HG03025 (cell line): Measurements from ENCODE around the gene ACADSB.

Experiments
- ATAC-seq: cut with Tn5 transposase; IDR thresholded peaks from one replicate; pipeline ENCODE4 v1.9.1; 2021; ENCODE audit warnings: mild to moderate bottlenecking, moderate library complexity; ENCODE audit not compliant: unreplicated experiment, low FRiP score

Gene ACADSB

GRCh38 chr10:123092635-123093414 lies 84.0 kb downstream of the ACADSB start:
- no peak for ATAC-seq

- ATAC-seq = no peak
These were observed 84.7 kb downstream of the ACADSB start for GRCh38 chr10:123093489-123093888.

DNA sequence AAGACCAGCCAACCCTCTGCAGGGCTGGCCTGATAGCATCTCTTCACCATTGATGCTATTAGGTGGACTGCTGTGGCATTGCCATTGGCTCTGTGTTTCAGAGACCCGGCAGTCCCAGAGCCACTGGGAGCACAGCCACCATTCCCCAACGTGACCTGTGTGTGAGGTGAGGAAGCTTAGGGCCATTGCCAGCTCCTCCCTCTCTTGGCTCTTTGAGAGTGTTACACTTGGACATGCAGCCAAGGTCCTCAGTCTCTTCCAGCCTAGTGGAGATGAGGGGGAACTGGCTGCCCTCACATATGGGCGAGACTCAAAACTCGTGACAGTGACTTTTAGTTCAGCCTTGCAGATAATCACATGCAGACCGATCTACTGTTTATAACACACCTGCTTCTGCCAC lies 87.6 kb downstream of the ACADSB start:
- no peak for ATAC-seq

DNA sequence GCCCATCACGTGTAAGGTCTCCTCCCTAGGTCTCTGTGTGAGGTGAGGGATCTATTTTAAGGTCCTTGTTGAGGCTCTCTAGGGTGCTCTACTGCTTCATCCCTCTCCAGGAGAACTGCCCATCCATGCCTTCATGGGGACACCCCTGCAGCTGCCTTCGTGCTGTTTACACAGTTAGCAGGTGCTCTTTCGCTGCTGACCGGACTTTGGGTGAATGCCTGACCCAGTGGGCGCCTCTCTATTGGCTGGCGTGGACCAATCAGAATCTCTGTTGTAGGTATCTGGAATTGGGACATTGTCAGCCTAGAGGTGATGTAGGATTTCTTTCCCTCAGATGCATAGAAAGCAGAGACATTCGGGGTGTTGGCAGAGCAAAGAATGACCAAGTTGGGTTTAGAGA lies 88.2 kb downstream of the ACADSB start:
- ATAC-seq = no peak

- no peak for ATAC-seq
These were observed 91.4 kb downstream of the ACADSB start for GRCh38 chr10:123100030-123100762.

DNA sequence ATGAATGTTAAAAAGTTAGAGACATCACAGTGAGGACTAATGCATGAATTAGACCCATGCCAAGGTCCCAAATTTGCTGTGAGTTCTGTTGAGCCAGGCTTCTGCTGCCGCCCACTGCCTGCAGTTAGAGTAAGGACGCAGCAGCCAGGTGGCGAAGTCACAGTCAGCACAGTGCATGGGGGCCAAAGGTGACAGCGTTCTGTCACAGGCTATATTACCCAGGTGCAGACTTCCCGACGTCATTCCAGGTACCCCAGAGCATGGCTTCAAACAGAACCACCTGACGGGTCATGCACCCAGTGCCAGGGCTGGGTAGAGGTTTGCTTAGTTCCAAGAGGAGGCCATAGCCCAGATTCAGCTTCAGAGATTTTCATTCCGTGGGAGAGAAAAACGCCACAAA lies 93.1 kb downstream of the ACADSB start:
- no peak for ATAC-seq

DNA sequence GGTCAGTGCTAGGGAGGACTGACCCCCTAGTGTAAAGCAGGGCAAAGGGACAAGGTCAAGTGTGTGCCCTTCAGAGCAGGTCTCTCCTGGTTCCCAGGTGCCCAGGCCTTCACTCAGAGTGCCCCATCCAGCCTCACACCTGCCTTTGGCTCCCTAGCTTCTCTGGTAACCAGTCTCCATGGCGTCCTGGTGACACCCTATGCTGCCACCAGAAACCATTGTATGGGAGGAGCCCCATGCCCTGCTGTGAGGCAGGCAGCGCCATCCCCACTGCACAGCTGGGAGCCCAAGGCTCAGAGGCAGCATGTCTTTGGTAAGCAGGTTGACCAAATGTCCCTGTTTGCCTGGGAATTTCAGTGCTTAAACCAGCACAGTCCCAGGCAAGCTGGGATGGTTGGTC lies 93.9 kb downstream of the ACADSB start:
- ATAC-seq = no peak

DNA sequence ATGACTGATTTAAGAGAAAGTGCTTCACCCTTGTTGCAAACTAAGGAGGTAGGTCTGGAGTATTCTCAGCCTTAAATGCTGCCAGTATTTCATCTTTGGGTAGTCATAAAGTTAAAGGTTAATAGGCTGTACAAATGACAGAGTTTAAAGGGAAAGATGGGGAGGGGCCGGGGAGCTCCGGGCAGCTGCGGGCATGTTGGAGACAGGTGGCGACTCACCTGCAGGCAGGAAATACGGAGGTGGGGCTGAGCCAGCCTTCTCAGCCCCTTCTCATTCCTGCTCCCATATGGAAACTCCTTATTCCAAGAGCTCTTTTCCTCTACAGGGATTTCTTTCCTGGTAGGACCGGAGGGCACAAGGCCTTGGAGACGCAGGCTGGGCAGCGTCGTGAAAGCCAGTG lies 95.1 kb downstream of the ACADSB start:
- no peak for ATAC-seq
